GDM1 (cell line): ENCODE results near the gene COX5A.

ENCODE experiments used
- DNase-seq: peaks from one replicate; lab custom pipeline; 2025; lab: John Stamatoyannopoulos, UW

COX5A gene

GRCh38 chr15:74870436-74871215 is 67.2 kb downstream of the COX5A start:
- no peak for DNase-seq
